Measurements from ENCODE around the gene OSBPL10.

Gene OSBPL10

DNA sequence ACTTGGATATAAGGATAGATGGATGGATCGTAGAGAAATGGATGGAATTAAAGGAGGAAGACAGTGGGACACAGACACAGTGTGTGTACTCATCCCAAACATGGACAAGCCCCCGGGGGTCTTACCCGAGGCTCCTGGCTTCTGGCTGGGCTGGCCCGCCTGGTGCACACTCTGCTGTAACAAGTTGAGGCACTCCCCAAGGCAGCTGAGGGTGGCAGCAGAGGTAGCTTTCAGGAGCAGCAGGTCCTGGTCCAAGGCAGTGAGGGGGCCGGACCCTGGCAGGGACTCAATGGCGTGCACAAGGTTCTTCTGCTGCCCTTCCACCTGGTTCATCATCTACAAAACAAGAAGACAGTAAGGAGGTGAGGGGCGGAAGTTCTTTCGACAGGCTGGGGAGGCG, 233.3 kb downstream of the OSBPL10 start:
- H3K27ac ChIP-seq (ENCODE audit: low read depth in 2 of 2, low read length in 2 of 2) = no peak overlapping the region
- no peak overlapping the region for H3K9ac ChIP-seq (ENCODE audit: low read depth in 1 of 2, low read length in 2 of 2)
- H3K4me1 ChIP-seq (ENCODE audit: control insufficient read depth in 2 of 2, insufficient read depth in 2 of 2, low read length in 2 of 2) = no peaks in the 10 kb centered on the region
- H3K27me3 ChIP-seq (ENCODE audit: control insufficient read depth in 2 of 2, insufficient read depth in 2 of 2, low read length in 2 of 2) = no peaks in the 10 kb centered on the region
- H3K36me3 ChIP-seq (ENCODE audit: control insufficient read depth in 2 of 2, insufficient read depth in 2 of 2, low read length in 2 of 2) = no peaks in the 10 kb centered on the region
- no peak overlapping the region for H3K4me3 ChIP-seq (ENCODE audit: low read length in 2 of 2)
- no peaks in the 10 kb centered on the region for H3K9me3 ChIP-seq (ENCODE audit: control insufficient read depth in 2 of 2, low read length in 2 of 2)

DNA sequence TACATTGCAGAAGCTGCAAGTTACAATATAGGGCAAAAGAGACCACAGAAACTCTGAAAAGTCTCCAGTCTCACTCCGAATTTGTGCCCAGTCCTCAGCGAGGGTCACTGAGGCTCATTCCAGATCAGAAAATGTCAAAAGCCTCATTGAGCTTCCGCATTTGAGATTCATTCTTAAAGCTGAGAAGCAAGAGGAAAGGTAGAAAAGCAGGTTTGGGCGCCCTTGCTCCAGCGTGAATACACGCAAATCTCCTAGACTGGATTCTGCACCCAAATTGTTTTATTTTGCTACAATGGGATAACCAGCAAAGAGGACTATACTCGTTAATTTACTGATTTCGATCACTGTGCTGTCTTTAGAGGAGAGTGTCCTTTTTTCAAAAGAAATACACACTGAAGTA, 236.1 kb downstream of the OSBPL10 start:
- H3K9ac ChIP-seq (ENCODE audit: low read depth in 1 of 2, low read length in 2 of 2) = no peak overlapping the region
- no peaks in the 10 kb centered on the region for H3K36me3 ChIP-seq (ENCODE audit: control insufficient read depth in 2 of 2, insufficient read depth in 2 of 2, low read length in 2 of 2)
- no peak overlapping the region for H3K4me3 ChIP-seq (ENCODE audit: low read length in 2 of 2)
- H3K9me3 ChIP-seq (ENCODE audit: control insufficient read depth in 2 of 2, low read length in 2 of 2) = no peaks in the 10 kb centered on the region
- no peak overlapping the region for H3K27ac ChIP-seq (ENCODE audit: low read depth in 2 of 2, low read length in 2 of 2)
- H3K4me1 ChIP-seq (ENCODE audit: control insufficient read depth in 2 of 2, insufficient read depth in 2 of 2, low read length in 2 of 2) = no peaks in the 10 kb centered on the region
- no peaks in the 10 kb centered on the region for H3K27me3 ChIP-seq (ENCODE audit: control insufficient read depth in 2 of 2, insufficient read depth in 2 of 2, low read length in 2 of 2)

DNA sequence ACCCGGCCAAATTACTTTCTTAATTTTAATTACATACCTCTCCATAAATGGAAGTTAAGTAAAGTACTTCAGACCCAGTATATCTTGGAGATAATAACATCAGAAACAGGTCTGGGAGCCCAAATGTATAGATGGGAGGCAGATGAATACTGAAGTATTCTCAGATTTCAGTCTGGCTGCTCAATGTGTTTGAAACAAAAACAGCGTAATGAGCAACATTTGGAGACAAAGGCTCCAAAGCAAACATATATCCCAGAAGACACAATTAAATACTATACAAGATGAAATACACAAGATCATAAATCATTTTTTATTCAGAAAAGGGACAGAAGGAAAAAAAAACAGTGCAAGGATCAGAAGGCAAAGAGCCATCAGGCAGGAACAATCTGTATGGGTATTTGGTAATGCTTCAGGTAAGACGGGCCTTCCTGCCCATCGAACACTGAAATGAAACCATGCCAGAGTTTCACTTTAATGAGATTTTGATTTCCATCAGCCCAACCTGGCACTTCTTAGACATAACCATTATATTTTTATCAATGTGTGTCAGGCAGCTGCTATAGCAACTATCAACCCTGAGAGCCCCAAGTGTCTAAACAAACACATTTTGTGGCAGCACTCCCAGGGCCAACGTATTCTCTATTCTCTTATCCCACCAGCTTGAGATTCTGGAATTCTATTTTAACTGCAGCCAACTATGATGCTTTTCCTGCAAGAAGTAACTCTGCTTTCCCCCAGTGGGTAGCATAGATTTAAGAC, 237.6 kb downstream of the OSBPL10 start:
- Histone ChIP-seq H3K9ac (ENCODE audit: low read depth in 1 of 2, low read length in 2 of 2) (no peak overlapping the region), H3K27me3 (ENCODE audit: control insufficient read depth in 2 of 2, insufficient read depth in 2 of 2, low read length in 2 of 2) (no peaks in the 10 kb centered on the region), H3K9me3 (ENCODE audit: control insufficient read depth in 2 of 2, low read length in 2 of 2) (no peaks in the 10 kb centered on the region), H3K4me3 (ENCODE audit: low read length in 2 of 2) (no peak overlapping the region), H3K27ac (ENCODE audit: low read depth in 2 of 2, low read length in 2 of 2) (no peak overlapping the region), H3K36me3 (ENCODE audit: control insufficient read depth in 2 of 2, insufficient read depth in 2 of 2, low read length in 2 of 2) (no peaks in the 10 kb centered on the region), H3K4me1 (ENCODE audit: control insufficient read depth in 2 of 2, insufficient read depth in 2 of 2, low read length in 2 of 2) (no peaks in the 10 kb centered on the region)

- Histone ChIP-seq H3K36me3 (ENCODE audit: control insufficient read depth in 2 of 2, insufficient read depth in 2 of 2, low read length in 2 of 2) (no peaks in the 10 kb centered on the region), H3K27me3 (ENCODE audit: control insufficient read depth in 2 of 2, insufficient read depth in 2 of 2, low read length in 2 of 2) (no peaks in the 10 kb centered on the region), H3K4me3 (ENCODE audit: low read length in 2 of 2) (no peak overlapping the region), H3K27ac (ENCODE audit: low read depth in 2 of 2, low read length in 2 of 2) (no peak overlapping the region), H3K9ac (ENCODE audit: low read depth in 1 of 2, low read length in 2 of 2) (no peak overlapping the region), H3K9me3 (ENCODE audit: control insufficient read depth in 2 of 2, low read length in 2 of 2) (no peaks in the 10 kb centered on the region), H3K4me1 (ENCODE audit: control insufficient read depth in 2 of 2, insufficient read depth in 2 of 2, low read length in 2 of 2) (no peaks in the 10 kb centered on the region)
Measured at GRCh38 chr3:31740397-31740796, 240.7 kb downstream of the OSBPL10 start.

DNA sequence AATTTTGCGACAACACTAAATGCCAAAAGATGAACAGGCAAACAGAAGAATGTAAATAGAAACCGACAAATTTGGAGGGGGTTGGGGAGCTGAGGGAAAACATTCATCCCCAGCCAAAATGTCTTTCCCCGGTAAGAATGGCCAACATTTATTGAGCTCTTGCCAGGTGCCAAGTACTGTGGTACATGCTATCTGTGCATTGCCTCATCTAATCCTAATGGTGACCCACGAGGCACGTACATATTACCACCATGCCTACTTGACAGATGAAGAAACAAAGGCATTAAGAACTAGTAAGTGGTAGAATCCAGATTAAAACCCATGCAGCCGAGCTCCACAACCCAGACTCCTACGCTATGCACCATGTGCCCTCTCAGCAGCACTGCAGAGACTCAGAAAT, 242.7 kb downstream of the OSBPL10 start:
- no peaks in the 10 kb centered on the region for H3K4me1 ChIP-seq (ENCODE audit: control insufficient read depth in 2 of 2, insufficient read depth in 2 of 2, low read length in 2 of 2)
- no peaks in the 10 kb centered on the region for H3K36me3 ChIP-seq (ENCODE audit: control insufficient read depth in 2 of 2, insufficient read depth in 2 of 2, low read length in 2 of 2)
- no peak overlapping the region for H3K9ac ChIP-seq (ENCODE audit: low read depth in 1 of 2, low read length in 2 of 2)
- no peaks in the 10 kb centered on the region for H3K9me3 ChIP-seq (ENCODE audit: control insufficient read depth in 2 of 2, low read length in 2 of 2)
- no peak overlapping the region for H3K4me3 ChIP-seq (ENCODE audit: low read length in 2 of 2)
- no peaks in the 10 kb centered on the region for H3K27me3 ChIP-seq (ENCODE audit: control insufficient read depth in 2 of 2, insufficient read depth in 2 of 2, low read length in 2 of 2)
- no peak overlapping the region for H3K27ac ChIP-seq (ENCODE audit: low read depth in 2 of 2, low read length in 2 of 2)

- no peaks in the 10 kb centered on the region for H3K27me3 ChIP-seq (ENCODE audit: control insufficient read depth in 2 of 2, insufficient read depth in 2 of 2, low read length in 2 of 2)
- H3K9me3 ChIP-seq (ENCODE audit: control insufficient read depth in 2 of 2, low read length in 2 of 2) = no peaks in the 10 kb centered on the region
- no peaks in the 10 kb centered on the region for H3K4me1 ChIP-seq (ENCODE audit: control insufficient read depth in 2 of 2, insufficient read depth in 2 of 2, low read length in 2 of 2)
Measured at GRCh38 chr3:31735667-31736066, 245.4 kb downstream of the OSBPL10 start.

GRCh38 chr3:31733234-31733667, 247.8 kb downstream of the OSBPL10 start:
- Histone ChIP-seq H3K27me3 (ENCODE audit: control insufficient read depth in 2 of 2, insufficient read depth in 2 of 2, low read length in 2 of 2) (no peaks in the 10 kb centered on the region), H3K27ac (ENCODE audit: low read depth in 2 of 2, low read length in 2 of 2) (no peak overlapping the region), H3K4me3 (ENCODE audit: low read length in 2 of 2) (no peak overlapping the region), H3K9ac (ENCODE audit: low read depth in 1 of 2, low read length in 2 of 2) (no peak overlapping the region), H3K9me3 (ENCODE audit: control insufficient read depth in 2 of 2, low read length in 2 of 2) (no peaks in the 10 kb centered on the region), H3K36me3 (ENCODE audit: control insufficient read depth in 2 of 2, insufficient read depth in 2 of 2, low read length in 2 of 2) (peaks cover 0 to 5% of the 10 kb centered on the region in 2 donors), H3K4me1 (ENCODE audit: control insufficient read depth in 2 of 2, insufficient read depth in 2 of 2, low read length in 2 of 2) (no peaks in the 10 kb centered on the region)

More at GRCh38 chr3:31735667-31736066, 245.4 kb downstream of the OSBPL10 start:
- peaks cover 0 to 5% of the 10 kb centered on the region in 2 donors for H3K36me3 ChIP-seq (ENCODE audit: control insufficient read depth in 2 of 2, insufficient read depth in 2 of 2, low read length in 2 of 2)
- no peak overlapping the region for H3K9ac ChIP-seq (ENCODE audit: low read depth in 1 of 2, low read length in 2 of 2)
- no peak overlapping the region for H3K4me3 ChIP-seq (ENCODE audit: low read length in 2 of 2)
- no peak overlapping the region for H3K27ac ChIP-seq (ENCODE audit: low read depth in 2 of 2, low read length in 2 of 2)

DNA sequence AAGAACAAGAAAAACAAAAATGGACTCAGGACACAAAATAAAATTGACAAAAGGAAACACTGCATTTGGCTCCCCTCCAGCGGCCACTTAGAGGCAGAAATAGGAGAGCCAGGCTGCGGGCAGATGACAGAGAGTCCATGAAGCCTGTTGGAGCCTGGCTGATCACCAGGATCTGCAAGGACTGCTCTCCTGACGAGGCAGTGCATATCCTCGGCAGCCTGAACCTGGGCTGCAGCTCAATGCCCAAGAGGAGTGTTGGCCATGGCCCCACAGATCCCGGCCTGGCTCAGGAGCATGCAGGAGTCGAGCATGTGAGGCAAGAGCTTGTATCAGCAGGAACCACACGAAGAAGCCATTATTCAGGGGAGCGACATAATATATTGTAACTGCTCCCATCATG, 248.5 kb downstream of the OSBPL10 start:
- no peak overlapping the region for H3K4me3 ChIP-seq (ENCODE audit: low read length in 2 of 2)
- no peaks in the 10 kb centered on the region for H3K27me3 ChIP-seq (ENCODE audit: control insufficient read depth in 2 of 2, insufficient read depth in 2 of 2, low read length in 2 of 2)
- no peak overlapping the region for H3K9ac ChIP-seq (ENCODE audit: low read depth in 1 of 2, low read length in 2 of 2)
- no peak overlapping the region for H3K27ac ChIP-seq (ENCODE audit: low read depth in 2 of 2, low read length in 2 of 2)
- H3K36me3 ChIP-seq (ENCODE audit: control insufficient read depth in 2 of 2, insufficient read depth in 2 of 2, low read length in 2 of 2) = peaks cover 0 to 5% of the 10 kb centered on the region in 2 donors
- H3K4me1 ChIP-seq (ENCODE audit: control insufficient read depth in 2 of 2, insufficient read depth in 2 of 2, low read length in 2 of 2) = no peaks in the 10 kb centered on the region
- H3K9me3 ChIP-seq (ENCODE audit: control insufficient read depth in 2 of 2, low read length in 2 of 2) = no peaks in the 10 kb centered on the region

DNA sequence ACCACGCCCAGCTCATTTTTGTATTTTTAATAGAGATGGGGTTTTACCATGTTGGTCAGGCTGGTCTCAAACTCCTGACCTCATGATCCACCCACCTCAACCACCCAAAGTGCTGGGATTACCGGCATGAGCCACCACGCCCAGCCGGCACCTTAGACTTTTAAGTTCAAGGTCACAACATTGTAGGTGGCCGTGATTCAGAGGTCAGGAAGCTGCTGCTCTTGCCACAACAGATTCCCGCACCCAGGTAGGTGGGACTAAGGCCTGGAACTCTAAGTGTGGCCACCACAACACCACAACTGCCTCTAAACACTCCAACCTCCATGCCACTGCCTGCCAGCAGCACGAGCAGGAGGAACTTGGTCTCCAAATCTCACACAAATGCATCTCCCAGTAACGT, 251.5 kb downstream of the OSBPL10 start:
- Histone ChIP-seq H3K27me3 (ENCODE audit: control insufficient read depth in 2 of 2, insufficient read depth in 2 of 2, low read length in 2 of 2) (no peaks in the 10 kb centered on the region), H3K27ac (ENCODE audit: low read depth in 2 of 2, low read length in 2 of 2) (no peak overlapping the region), H3K9ac (ENCODE audit: low read depth in 1 of 2, low read length in 2 of 2) (no peak overlapping the region), H3K9me3 (ENCODE audit: control insufficient read depth in 2 of 2, low read length in 2 of 2) (no peaks in the 10 kb centered on the region), H3K4me1 (ENCODE audit: control insufficient read depth in 2 of 2, insufficient read depth in 2 of 2, low read length in 2 of 2) (no peaks in the 10 kb centered on the region), H3K4me3 (ENCODE audit: low read length in 2 of 2) (no peak overlapping the region), H3K36me3 (ENCODE audit: control insufficient read depth in 2 of 2, insufficient read depth in 2 of 2, low read length in 2 of 2) (peaks cover 0 to 5% of the 10 kb centered on the region in 2 donors)

DNA sequence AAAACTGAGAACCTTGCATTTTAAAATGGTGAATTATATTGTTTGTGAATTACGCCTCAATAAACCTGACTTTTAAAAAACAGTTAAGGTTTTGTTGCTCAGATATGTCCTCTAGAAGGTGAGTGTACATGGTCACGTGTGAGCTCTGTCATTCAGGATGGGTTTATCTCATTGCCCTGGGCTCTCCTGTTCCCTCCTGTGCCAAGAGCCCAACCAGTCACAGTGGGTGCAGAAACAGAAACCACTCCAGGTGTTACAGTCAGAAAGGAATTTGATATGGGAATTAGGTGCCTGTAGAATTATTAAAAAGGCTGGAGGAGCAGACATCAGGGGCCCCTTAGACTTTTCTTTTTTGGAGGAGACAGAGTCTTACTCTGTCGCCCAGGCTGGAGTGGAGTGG, 252.0 kb downstream of the OSBPL10 start:
- Histone ChIP-seq H3K9me3 (ENCODE audit: control insufficient read depth in 2 of 2, low read length in 2 of 2) (no peaks in the 10 kb centered on the region), H3K27me3 (ENCODE audit: control insufficient read depth in 2 of 2, insufficient read depth in 2 of 2, low read length in 2 of 2) (no peaks in the 10 kb centered on the region), H3K27ac (ENCODE audit: low read depth in 2 of 2, low read length in 2 of 2) (no peak overlapping the region), H3K36me3 (ENCODE audit: control insufficient read depth in 2 of 2, insufficient read depth in 2 of 2, low read length in 2 of 2) (peaks cover 0 to 5% of the 10 kb centered on the region in 2 donors), H3K4me3 (ENCODE audit: low read length in 2 of 2) (no peak overlapping the region), H3K4me1 (ENCODE audit: control insufficient read depth in 2 of 2, insufficient read depth in 2 of 2, low read length in 2 of 2) (no peaks in the 10 kb centered on the region), H3K9ac (ENCODE audit: low read depth in 1 of 2, low read length in 2 of 2) (no peak overlapping the region)

Data from mucosa of rectum (tissue), 2 donors.